ENCODE measurements around the gene UGT1A9.

- no peak for TF ChIP-seq CTCF (IDR thresholded peaks at IDR 0.05)
- TF ChIP-seq POLR2A (IDR thresholded peaks at IDR 0.05), result no peak
- no peak for TF ChIP-seq EP300 (IDR thresholded peaks at IDR 0.05; ENCODE audit: low read depth)
- no peak for TF ChIP-seq POLR2AphosphoS5 (IDR thresholded peaks at IDR 0.05)
Observed at GRCh38 chr2:233689501-233689900, 17.8 kb downstream of the UGT1A9 start.

Measured in transverse colon (tissue), 4 donors.